ENCODE results near the gene HTR4.

Gene HTR4, protein sequence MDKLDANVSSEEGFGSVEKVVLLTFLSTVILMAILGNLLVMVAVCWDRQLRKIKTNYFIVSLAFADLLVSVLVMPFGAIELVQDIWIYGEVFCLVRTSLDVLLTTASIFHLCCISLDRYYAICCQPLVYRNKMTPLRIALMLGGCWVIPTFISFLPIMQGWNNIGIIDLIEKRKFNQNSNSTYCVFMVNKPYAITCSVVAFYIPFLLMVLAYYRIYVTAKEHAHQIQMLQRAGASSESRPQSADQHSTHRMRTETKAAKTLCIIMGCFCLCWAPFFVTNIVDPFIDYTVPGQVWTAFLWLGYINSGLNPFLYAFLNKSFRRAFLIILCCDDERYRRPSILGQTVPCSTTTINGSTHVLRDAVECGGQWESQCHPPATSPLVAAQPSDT

GRCh38 chr5:148653836-148654781 lies at the start of gene HTR4:
TSS of gene HTR4 (minus strand) at chr5:148654527. CDS start at chr5:148637014, 17,513 bp downstream.
- no peak for DNase-seq (ENCODE audit: low read depth)
- no peak within 1 kb of the TSS for H3K4me3 ChIP-seq (ENCODE audit: low read length)
- TF ChIP-seq CTCF (conservative IDR thresholded peaks at IDR 0.05; ENCODE audit: low read depth, low read length), result no peak

DNA sequence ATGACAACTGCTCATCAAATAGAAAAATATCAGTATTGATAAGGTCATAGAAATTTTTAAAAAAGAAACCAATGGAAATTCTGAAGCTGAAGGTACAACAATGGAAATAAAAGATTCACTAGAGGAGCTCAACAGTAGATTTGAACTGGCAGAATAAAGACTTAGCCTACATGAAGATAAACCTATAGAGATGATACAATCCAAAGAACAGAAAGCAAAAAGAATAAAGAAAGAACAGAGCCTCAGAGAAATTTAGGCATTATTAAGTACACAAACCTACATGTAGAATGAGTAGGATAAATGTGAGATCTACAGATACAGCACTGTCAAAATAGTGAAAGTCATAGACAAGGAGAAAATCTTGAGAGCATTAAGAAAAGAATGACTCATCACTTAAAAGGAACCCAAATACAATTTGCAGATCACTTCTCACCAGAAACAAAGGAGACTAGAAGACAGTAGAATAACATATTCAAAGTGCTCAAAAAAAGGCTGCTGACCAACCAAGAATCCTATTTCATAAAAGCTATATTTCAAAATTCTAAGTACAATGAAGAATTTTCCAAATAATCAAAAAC lies 47.8 kb upstream of the HTR4 start:
- no peak for DNase-seq (ENCODE audit: low read depth)

DNA sequence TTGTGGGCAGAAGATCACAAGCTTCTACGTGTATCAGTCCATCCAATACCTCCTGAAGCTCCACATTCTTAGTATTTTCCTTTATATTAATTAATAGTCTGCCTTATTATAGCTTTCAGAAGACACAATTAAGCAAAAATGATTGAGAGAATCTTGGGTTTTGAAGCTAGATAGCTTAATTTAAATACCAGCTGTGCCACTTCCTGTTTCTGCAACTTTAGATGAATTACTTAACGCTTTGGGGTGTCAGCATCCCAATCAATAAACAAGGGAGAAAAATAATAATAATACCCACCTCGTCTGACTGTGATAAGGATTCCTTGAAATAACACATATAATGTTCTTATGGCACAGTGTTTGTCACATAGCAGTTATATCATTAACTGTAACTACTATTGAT lies 44.7 kb upstream of the HTR4 start:
- H3K4me3 ChIP-seq (ENCODE audit: low read length), result no peak overlapping the region
- DNase-seq (ENCODE audit: low read depth), result no peak
- no peak for TF ChIP-seq CTCF (conservative IDR thresholded peaks at IDR 0.05; ENCODE audit: low read depth, low read length)

More for the DNA sequence above, 47.8 kb upstream of the HTR4 start:
- no peak for TF ChIP-seq CTCF (conservative IDR thresholded peaks at IDR 0.05; ENCODE audit: low read depth, low read length)
- no peak overlapping the region for H3K4me3 ChIP-seq (ENCODE audit: low read length)

DNA sequence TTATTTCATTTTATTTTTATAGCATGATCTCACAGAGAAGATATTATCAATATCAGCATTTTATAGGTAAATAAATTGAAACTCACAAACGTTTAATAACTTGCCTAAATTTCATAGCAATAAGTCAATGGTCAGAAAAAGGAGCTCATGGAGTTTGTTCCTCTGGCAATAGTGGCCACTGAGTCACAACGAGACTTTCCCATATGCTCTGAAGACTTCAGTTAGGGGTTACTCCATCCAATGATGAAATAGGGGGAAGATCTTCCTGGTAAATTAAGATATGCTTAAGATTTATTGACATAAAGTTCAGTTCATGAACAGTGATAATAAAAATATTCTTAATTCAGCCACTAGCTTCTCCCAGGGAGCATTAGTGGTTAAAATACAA lies 43.5 kb upstream of the HTR4 start:
- TF ChIP-seq CTCF (conservative IDR thresholded peaks at IDR 0.05; ENCODE audit: low read depth, low read length), result no peak
- no peak overlapping the region for H3K4me3 ChIP-seq (ENCODE audit: low read length)
- no peak for DNase-seq (ENCODE audit: low read depth)

- H3K4me3 ChIP-seq (ENCODE audit: low read length), result no peak overlapping the region
- no peak for TF ChIP-seq CTCF (conservative IDR thresholded peaks at IDR 0.05; ENCODE audit: low read depth, low read length)
- no peak for DNase-seq (ENCODE audit: low read depth)
These were observed 43.0 kb upstream of the HTR4 start for GRCh38 chr5:148697180-148697808.

- TF ChIP-seq CTCF (conservative IDR thresholded peaks at IDR 0.05; ENCODE audit: low read depth, low read length), result no peak
- no peak overlapping the region for H3K4me3 ChIP-seq (ENCODE audit: low read length)
- DNase-seq (ENCODE audit: low read depth), result no peak
These were observed 42.1 kb upstream of the HTR4 start for GRCh38 chr5:148696187-148697036.
